Karpas-422 (cell line): ENCODE data around the gene GREB1L. TPM values are rescaled to one million over a fixed set of nuclear protein-coding genes. Genes with fewer than 3 reads are reported as not detected.
"Not testable (repeated sequence)": the region's sequence is repeated elsewhere in the genome, so short reads cannot be mapped to it uniquely, and the experiment has no call there.

Source experiments
- DNase-seq: peaks from one replicate; pipeline ENCODE4 v3.0.0-alpha.2; 2015
- H2AFZ ChIP-seq: fragments of 200-600 bp; sonication (generic); 2 replicates; pipeline ENCODE4 v1.6.1; 2014; ENCODE audit warnings: antibody characterized with exemption, low read length, mixed read lengths
- H3K27ac ChIP-seq: fragments of 200-600 bp; sonication (generic); 2 replicates; pipeline ENCODE4 v1.5.1; 2014; ENCODE audit warnings: mild to moderate bottlenecking, low read length, moderate library complexity
- H3K27me3 ChIP-seq: fragments of 200-600 bp; sonication (generic); 2 replicates; pipeline ENCODE4 v1.6.1; 2014; ENCODE audit warnings: low read length, mixed read lengths
- H3K36me3 ChIP-seq: fragments of 200-600 bp; sonication (generic); 2 replicates; pipeline ENCODE4 v1.6.1; 2014; ENCODE audit warnings: low read length, mixed read lengths; ENCODE audit not compliant: insufficient read depth
- H3K4me1 ChIP-seq: fragments of 200-600 bp; sonication (generic); 2 replicates; pipeline ENCODE4 v1.6.1; 2014; ENCODE audit warnings: mild to moderate bottlenecking, low read length, mixed read lengths
- H3K4me2 ChIP-seq: fragments of 200-600 bp; sonication (generic); 2 replicates; pipeline ENCODE4 v1.6.1; 2014; ENCODE audit warnings: low read length, low read depth, mild to moderate bottlenecking; ENCODE audit not compliant: poor library complexity, severe bottlenecking
- H3K4me3 ChIP-seq: fragments of 200-600 bp; sonication (generic); 2 replicates; pipeline ENCODE4 v1.5.1; 2014; ENCODE audit warnings: mild to moderate bottlenecking, antibody characterized with exemption, low read length, mixed read lengths
- H3K79me2 ChIP-seq: fragments of 200-600 bp; sonication (generic); 2 replicates; pipeline ENCODE4 v1.6.1; 2014; ENCODE audit warnings: mild to moderate bottlenecking, low read length, mixed read lengths
- H3K9ac ChIP-seq: fragments of 200-600 bp; sonication (generic); 2 replicates; pipeline ENCODE4 v1.6.0; 2014; ENCODE audit warnings: low read length
- H3K9me2 ChIP-seq: fragments of 200-600 bp; sonication (generic), shearing (Covaris generic); replicated peaks from 2 replicates; pipeline ENCODE4 v1.6.0; 2014; ENCODE audit warnings: mild to moderate bottlenecking, low read length, moderate library complexity; ENCODE audit not compliant: insufficient read depth
- H3K9me3 ChIP-seq: fragments of 300-700, 200-600 bp; sonication (generic); 2 replicates; pipeline ENCODE4 v1.6.1; 2014; ENCODE audit warnings: low read length, mixed read lengths
- H4K20me1 ChIP-seq: fragments of 200-600 bp; sonication (generic); 2 replicates; pipeline ENCODE4 v1.6.1; 2014; ENCODE audit warnings: mild to moderate bottlenecking, antibody characterized with exemption, low read length, low read depth; ENCODE audit not compliant: insufficient read depth
- total RNA-seq: library from RNA; depleted of rRNA; stranded (reverse); fragments of >200 nt; shearing (Covaris generic); gene quantifications from 2 replicates; pipeline ENCODE4 v1.2.3, GENCODE V29; 2014; ENCODE audit warnings: low replicate concordance

GREB1L gene
- total RNA-seq, 1 experiment from 2014 or later, result not detected

GRCh38 chr18:21364471-21364870 is 122.4 kb downstream of the GREB1L start:
- Histone ChIP-seq H3K9me2 (no peaks in the 10 kb centered on the region), H3K36me3 (no peaks in the 10 kb centered on the region), H2AFZ (no peak overlapping the region), H3K9ac (no peak overlapping the region), H3K4me2 (no peak overlapping the region), H3K9me3 (no peaks in the 10 kb centered on the region), H3K4me3 (no peak overlapping the region), H3K4me1 (no peaks in the 10 kb centered on the region), H4K20me1 (no peaks in the 10 kb centered on the region), H3K79me2 (no peaks in the 10 kb centered on the region), H3K27me3 (no peaks in the 10 kb centered on the region), H3K27ac (no peak overlapping the region)
- DNase-seq, result no peak

DNA sequence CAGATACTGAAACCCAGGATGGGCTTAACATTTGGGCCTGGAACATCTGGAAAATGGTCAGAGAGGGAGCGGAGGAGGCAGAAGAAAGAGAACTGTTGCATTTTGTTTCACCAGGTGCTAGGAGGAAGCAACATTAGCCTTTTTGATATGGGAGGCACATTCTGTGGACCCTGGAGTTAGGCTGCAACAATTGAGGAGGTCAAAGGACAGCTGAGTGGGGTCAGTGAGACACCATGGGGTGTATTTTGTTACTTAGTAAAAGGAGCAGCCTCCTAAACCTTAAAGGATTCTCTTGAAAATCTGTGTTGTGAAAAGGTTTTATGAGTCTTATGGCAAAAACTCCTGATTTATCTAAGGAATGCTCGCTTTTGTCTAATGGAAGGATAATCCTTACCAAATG is 124.9 kb downstream of the GREB1L start:
- DNase-seq, result no peak
- Histone ChIP-seq H3K4me1 (no peaks in the 10 kb centered on the region), H3K36me3 (no peaks in the 10 kb centered on the region), H3K4me2 (no peak overlapping the region), H4K20me1 (no peaks in the 10 kb centered on the region), H2AFZ (no peak overlapping the region), H3K9me2 (no peaks in the 10 kb centered on the region), H3K9ac (no peak overlapping the region), H3K27ac (no peak overlapping the region), H3K9me3 (no peaks in the 10 kb centered on the region), H3K27me3 (no peaks in the 10 kb centered on the region), H3K4me3 (no peak overlapping the region), H3K79me2 (no peaks in the 10 kb centered on the region)

DNA sequence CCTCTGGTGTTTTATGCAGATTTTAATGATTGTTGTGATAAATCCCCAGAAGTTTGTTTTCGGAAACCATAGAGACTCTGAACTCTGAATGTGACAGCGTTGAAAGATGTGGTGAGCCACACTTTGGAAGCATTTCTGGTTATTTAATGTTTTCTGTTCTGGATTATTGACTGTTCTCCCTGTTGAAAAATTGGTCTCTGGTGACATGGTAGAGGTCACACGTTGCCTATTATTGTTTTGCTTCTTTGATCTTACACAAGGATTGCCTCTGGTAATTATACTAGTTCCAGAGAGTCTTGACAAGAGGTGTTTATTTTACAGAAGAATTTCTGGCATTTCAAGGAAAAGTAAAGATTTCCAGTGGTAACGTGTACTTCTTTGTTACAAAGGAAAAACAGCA is 127.1 kb downstream of the GREB1L start:
- no peak for DNase-seq
- no peaks in the 10 kb centered on the region for H3K79me2 ChIP-seq
- no peak overlapping the region for H3K9ac ChIP-seq
- no peaks in the 10 kb centered on the region for H3K27me3 ChIP-seq
- H3K4me2 ChIP-seq, result no peak overlapping the region
- H3K9me3 ChIP-seq, result no peaks in the 10 kb centered on the region
- H3K36me3 ChIP-seq, result no peaks in the 10 kb centered on the region
- H3K27ac ChIP-seq, result no peak overlapping the region
- H3K9me2 ChIP-seq, result no peaks in the 10 kb centered on the region
- H4K20me1 ChIP-seq, result no peaks in the 10 kb centered on the region
- H2AFZ ChIP-seq, result no peak overlapping the region
- H3K4me1 ChIP-seq, result no peaks in the 10 kb centered on the region
- no peak overlapping the region for H3K4me3 ChIP-seq

GRCh38 chr18:21369597-21369996 is 127.6 kb downstream of the GREB1L start:
- H3K9ac ChIP-seq, H3K79me2 ChIP-seq, H3K4me1 ChIP-seq, H3K36me3 ChIP-seq, H3K27me3 ChIP-seq, DNase-seq, H2AFZ ChIP-seq, H3K9me2 ChIP-seq, H3K4me2 ChIP-seq, H3K4me3 ChIP-seq, H4K20me1 ChIP-seq, H3K27ac ChIP-seq, H3K9me3 ChIP-seq: not testable (repeated sequence)

GRCh38 chr18:21383031-21383430 is 141.0 kb downstream of the GREB1L start:
- Histone ChIP-seq H3K36me3 (no peaks in the 10 kb centered on the region), H4K20me1 (no peaks in the 10 kb centered on the region), H3K4me1 (no peaks in the 10 kb centered on the region), H3K9me3 (no peaks in the 10 kb centered on the region), H3K9me2 (no peaks in the 10 kb centered on the region), H2AFZ (no peak overlapping the region), H3K9ac (no peak overlapping the region), H3K27ac (no peak overlapping the region), H3K27me3 (no peaks in the 10 kb centered on the region), H3K4me2 (no peak overlapping the region), H3K4me3 (no peak overlapping the region), H3K79me2 (no peaks in the 10 kb centered on the region)
- no peak for DNase-seq

DNA sequence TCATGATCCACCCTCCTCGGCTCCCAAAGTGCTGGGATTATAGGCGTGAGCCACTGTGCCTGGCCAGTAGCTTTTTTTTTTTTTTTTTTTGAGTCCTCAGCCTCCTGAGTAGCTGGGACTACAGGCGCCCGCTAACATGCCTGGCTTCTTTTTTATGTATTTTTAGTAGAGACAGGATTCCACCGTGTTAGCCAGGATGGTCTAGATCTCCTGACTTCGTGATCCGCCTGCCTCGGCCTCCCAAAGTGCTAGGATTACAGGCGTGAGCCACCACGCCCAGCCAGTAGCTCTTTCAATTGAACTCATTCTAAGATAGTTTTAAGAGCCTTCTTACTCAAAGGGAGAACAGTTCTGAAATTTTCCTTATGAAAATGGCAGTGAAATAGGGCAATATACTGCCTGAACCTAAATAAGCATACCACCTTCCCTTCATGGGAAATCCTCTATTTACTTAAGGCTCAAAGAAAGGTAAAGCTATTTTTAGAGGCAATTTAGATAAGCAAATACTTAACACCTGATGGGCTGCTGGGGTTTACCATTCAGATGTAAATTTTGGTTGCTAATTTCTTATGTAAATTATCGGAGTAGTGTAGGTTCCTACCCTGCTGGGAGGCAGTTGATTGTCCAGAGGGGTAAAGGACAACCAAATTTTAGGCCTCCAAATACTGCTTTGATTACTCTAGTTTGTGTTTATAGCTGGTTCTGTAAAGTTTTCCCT is 144.7 kb downstream of the GREB1L start:
- Histone ChIP-seq H3K9me3 (no peaks in the 10 kb centered on the region), H2AFZ (no peak overlapping the region), H3K79me2 (no peaks in the 10 kb centered on the region), H3K27ac (no peak overlapping the region), H3K4me2 (no peak overlapping the region), H4K20me1 (no peaks in the 10 kb centered on the region), H3K4me1 (peaks cover 3% of the 10 kb centered on the region; the same call in 1 of the 2 replicates), H3K36me3 (no peaks in the 10 kb centered on the region), H3K4me3 (no peak overlapping the region), H3K27me3 (no peaks in the 10 kb centered on the region), H3K9me2 (no peaks in the 10 kb centered on the region), H3K9ac (no peak overlapping the region)
- DNase-seq, result no peak

GRCh38 chr18:21387886-21388285 is 145.9 kb downstream of the GREB1L start:
- Histone ChIP-seq H3K79me2 (no peaks in the 10 kb centered on the region), H2AFZ (no peak overlapping the region), H4K20me1 (no peaks in the 10 kb centered on the region), H3K27me3 (no peaks in the 10 kb centered on the region), H3K9me3 (no peaks in the 10 kb centered on the region), H3K9me2 (no peaks in the 10 kb centered on the region), H3K4me3 (no peak overlapping the region), H3K4me2 (no peak overlapping the region), H3K36me3 (no peaks in the 10 kb centered on the region), H3K27ac (no peak overlapping the region), H3K9ac (no peak overlapping the region), H3K4me1 (peaks cover 3% of the 10 kb centered on the region; the same call in 1 of the 2 replicates)
- DNase-seq, result no peak

DNA sequence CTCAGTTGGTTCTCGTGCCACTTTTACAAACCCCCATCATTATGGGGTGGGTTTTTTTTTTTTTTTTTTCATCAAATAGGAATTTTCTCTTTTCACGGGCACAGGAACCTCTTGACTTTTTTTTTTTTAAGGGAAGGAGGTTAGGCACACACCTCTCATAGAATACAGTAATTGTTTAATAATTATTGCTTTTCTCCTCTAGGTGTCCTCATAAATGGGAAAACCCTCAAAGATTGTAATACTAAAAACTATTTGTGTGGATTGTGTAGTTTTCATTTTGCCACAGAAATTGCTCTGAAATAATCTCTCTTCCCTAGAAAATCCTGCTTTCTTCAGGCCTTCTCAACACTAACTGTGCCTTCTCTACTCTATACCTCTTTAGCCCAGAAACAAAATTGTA is 147.3 kb downstream of the GREB1L start:
- no peaks in the 10 kb centered on the region for H3K9me3 ChIP-seq
- H3K9me2 ChIP-seq, result no peaks in the 10 kb centered on the region
- H3K36me3 ChIP-seq, result no peaks in the 10 kb centered on the region
- H3K27ac ChIP-seq, result no peak overlapping the region
- H3K4me3 ChIP-seq, result no peak overlapping the region
- no peaks in the 10 kb centered on the region for H3K79me2 ChIP-seq
- peaks cover 3% of the 10 kb centered on the region; the same call in 1 of the 2 replicates for H3K4me1 ChIP-seq
- DNase-seq, result no peak
- no peak overlapping the region for H3K9ac ChIP-seq
- H3K27me3 ChIP-seq, result no peaks in the 10 kb centered on the region
- H2AFZ ChIP-seq, result no peak overlapping the region
- H3K4me2 ChIP-seq, result no peak overlapping the region
- H4K20me1 ChIP-seq, result no peaks in the 10 kb centered on the region
